ENCODE data around the gene WDR1. TPM values are rescaled to one million over a fixed set of nuclear protein-coding genes. Genes with fewer than 3 reads are reported as not detected.

WDR1 gene
- total RNA-seq, 1 experiment from 2014 or later, result 246 TPM

GRCh38 chr4:10134141-10134540 lies 17.5 kb upstream of the WDR1 start:
- Mint-ChIP-seq H3K27me3 (ENCODE audit: insufficient read depth, unreplicated experiment) (no peaks in the 10 kb centered on the region), H3K27ac (ENCODE audit: low read depth, unreplicated experiment) (no peak overlapping the region), H3K4me3 (ENCODE audit: unreplicated experiment) (no peak overlapping the region), H3K4me1 (ENCODE audit: insufficient read depth, unreplicated experiment) (peaks cover 7% of the 10 kb centered on the region), H3K9me3 (ENCODE audit: unreplicated experiment) (no peaks in the 10 kb centered on the region), H3K36me3 (ENCODE audit: insufficient read depth, unreplicated experiment) (no peaks in the 10 kb centered on the region)
- DNase-seq (ENCODE audit: unreplicated experiment), result no peak
- BruUV-seq (replicated peaks), result no TSS peak
- ChIA-PET CTCF (interaction anchor here (0.7 kb wide), 1 partner anchor 24 kb away, joined by 4 read pairs; no protein-coding TSS in a partner anchor), POLR2A (no interaction called here)
- TF ChIP-seq CTCF (IDR thresholded peaks at IDR 0.05; ENCODE audit: unreplicated experiment), result no peak
- intact Hi-C loops (cut with micrococcal nuclease), result no loop called here

- DNase-seq (ENCODE audit: unreplicated experiment), result no peak
- Mint-ChIP-seq H3K4me3 (ENCODE audit: unreplicated experiment) (no peak overlapping the region), H3K4me1 (ENCODE audit: insufficient read depth, unreplicated experiment) (peaks cover 17% of the 10 kb centered on the region), H3K27ac (ENCODE audit: low read depth, unreplicated experiment) (no peak overlapping the region), H3K36me3 (ENCODE audit: insufficient read depth, unreplicated experiment) (no peaks in the 10 kb centered on the region), H3K9me3 (ENCODE audit: unreplicated experiment) (no peaks in the 10 kb centered on the region), H3K27me3 (ENCODE audit: insufficient read depth, unreplicated experiment) (no peaks in the 10 kb centered on the region)
- intact Hi-C loops (cut with micrococcal nuclease), result no loop called here
- no peak for TF ChIP-seq CTCF (IDR thresholded peaks at IDR 0.05; ENCODE audit: unreplicated experiment)
- BruUV-seq (replicated peaks), result no TSS peak
- ChIA-PET CTCF (interaction anchor here (0.7 kb wide), 1 partner anchor 42 kb away, joined by 3 read pairs; no protein-coding TSS in a partner anchor), POLR2A (interaction anchor here (3.7 kb wide), 1 partner anchor 13 kb away, joined by 18 read pairs; the partner anchor contains the start of gene WDR1)
Measured at GRCh38 chr4:10131202-10131601, 14.6 kb upstream of the WDR1 start.

- intact Hi-C loops (cut with micrococcal nuclease), result no loop called here
- Mint-ChIP-seq H3K4me1 (ENCODE audit: insufficient read depth, unreplicated experiment) (peaks cover 17% of the 10 kb centered on the region), H3K27ac (ENCODE audit: low read depth, unreplicated experiment) (no peak overlapping the region), H3K4me3 (ENCODE audit: unreplicated experiment) (no peak overlapping the region), H3K27me3 (ENCODE audit: insufficient read depth, unreplicated experiment) (no peaks in the 10 kb centered on the region), H3K36me3 (ENCODE audit: insufficient read depth, unreplicated experiment) (no peaks in the 10 kb centered on the region), H3K9me3 (ENCODE audit: unreplicated experiment) (no peaks in the 10 kb centered on the region)
- no peak for DNase-seq (ENCODE audit: unreplicated experiment)
- no TSS peak for BruUV-seq (replicated peaks)
- TF ChIP-seq CTCF (IDR thresholded peaks at IDR 0.05; ENCODE audit: unreplicated experiment), result no peak
- ChIA-PET POLR2A (interaction anchor here (3.7 kb wide), 1 partner anchor 12 kb away, joined by 18 read pairs; the partner anchor contains the start of gene WDR1), CTCF (interaction anchor here (0.6 to 1.5 kb wide), 4 partner anchors 10 to 421 kb away, joined by 3 to 5 read pairs (median 4); no protein-coding TSS in a partner anchor)
Measured at GRCh38 chr4:10130178-10130888, 13.7 kb upstream of the WDR1 start.

GRCh38 chr4:10129196-10130177 lies 12.9 kb upstream of the WDR1 start:
- H3K4me3 Mint-ChIP-seq (ENCODE audit: unreplicated experiment), result no peak overlapping the region
- intact Hi-C loops (cut with micrococcal nuclease), result no loop called here
- TF ChIP-seq CTCF (IDR thresholded peaks at IDR 0.05; ENCODE audit: unreplicated experiment), result no peak
- no peak overlapping the region for H3K27ac Mint-ChIP-seq (ENCODE audit: low read depth, unreplicated experiment)
- peaks cover 17% of the 10 kb centered on the region for H3K4me1 Mint-ChIP-seq (ENCODE audit: insufficient read depth, unreplicated experiment)
- H3K9me3 Mint-ChIP-seq (ENCODE audit: unreplicated experiment), result no peaks in the 10 kb centered on the region
- no TSS peak for BruUV-seq (replicated peaks)
- DNase-seq (ENCODE audit: unreplicated experiment), result peak; percentile 44
- POLR2A ChIA-PET, result interaction anchor here (3.7 kb wide), 1 partner anchor 11 kb away, joined by 18 read pairs; the partner anchor contains the start of gene WDR1
- H3K36me3 Mint-ChIP-seq (ENCODE audit: insufficient read depth, unreplicated experiment), result no peaks in the 10 kb centered on the region
- CTCF ChIA-PET, result interaction anchor here (0.6 to 1.5 kb wide), 6 partner anchors 10 to 422 kb away, joined by 3 to 5 read pairs (median 4); no protein-coding TSS in a partner anchor
- H3K27me3 Mint-ChIP-seq (ENCODE audit: insufficient read depth, unreplicated experiment), result no peaks in the 10 kb centered on the region
